ENCODE measurements around the gene MALRD1. TPM values are rescaled to one million over a fixed set of nuclear protein-coding genes. Genes with fewer than 3 reads are reported as not detected.

The MALRD1 gene
- total RNA-seq, 1 experiment from 2014 or later, result 0.50 TPM

- no peak for TF ChIP-seq PREB (CRISPR knock-in tag; IDR thresholded peaks at IDR 0.05; ENCODE audit: borderline replicate concordance)
- TF ChIP-seq, protein P1, sequence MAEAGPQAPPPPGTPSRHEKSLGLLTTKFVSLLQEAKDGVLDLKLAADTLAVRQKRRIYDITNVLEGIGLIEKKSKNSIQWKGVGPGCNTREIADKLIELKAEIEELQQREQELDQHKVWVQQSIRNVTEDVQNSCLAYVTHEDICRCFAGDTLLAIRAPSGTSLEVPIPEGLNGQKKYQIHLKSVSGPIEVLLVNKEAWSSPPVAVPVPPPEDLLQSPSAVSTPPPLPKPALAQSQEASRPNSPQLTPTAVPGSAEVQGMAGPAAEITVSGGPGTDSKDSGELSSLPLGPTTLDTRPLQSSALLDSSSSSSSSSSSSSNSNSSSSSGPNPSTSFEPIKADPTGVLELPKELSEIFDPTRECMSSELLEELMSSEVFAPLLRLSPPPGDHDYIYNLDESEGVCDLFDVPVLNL (CRISPR knock-in tag; IDR thresholded peaks at IDR 0.05; ENCODE audit: borderline replicate concordance, low read depth), result no peak
- TF ChIP-seq ZNF317 (CRISPR knock-in tag; IDR thresholded peaks at IDR 0.05; ENCODE audit: borderline replicate concordance, low read depth), result no peak
- no peak for TF ChIP-seq ZNF232 (CRISPR knock-in tag; IDR thresholded peaks at IDR 0.05)
Measured at GRCh38 chr10:19014498-19014897, 34.1 kb upstream of the MALRD1 start (continued).

DNA sequence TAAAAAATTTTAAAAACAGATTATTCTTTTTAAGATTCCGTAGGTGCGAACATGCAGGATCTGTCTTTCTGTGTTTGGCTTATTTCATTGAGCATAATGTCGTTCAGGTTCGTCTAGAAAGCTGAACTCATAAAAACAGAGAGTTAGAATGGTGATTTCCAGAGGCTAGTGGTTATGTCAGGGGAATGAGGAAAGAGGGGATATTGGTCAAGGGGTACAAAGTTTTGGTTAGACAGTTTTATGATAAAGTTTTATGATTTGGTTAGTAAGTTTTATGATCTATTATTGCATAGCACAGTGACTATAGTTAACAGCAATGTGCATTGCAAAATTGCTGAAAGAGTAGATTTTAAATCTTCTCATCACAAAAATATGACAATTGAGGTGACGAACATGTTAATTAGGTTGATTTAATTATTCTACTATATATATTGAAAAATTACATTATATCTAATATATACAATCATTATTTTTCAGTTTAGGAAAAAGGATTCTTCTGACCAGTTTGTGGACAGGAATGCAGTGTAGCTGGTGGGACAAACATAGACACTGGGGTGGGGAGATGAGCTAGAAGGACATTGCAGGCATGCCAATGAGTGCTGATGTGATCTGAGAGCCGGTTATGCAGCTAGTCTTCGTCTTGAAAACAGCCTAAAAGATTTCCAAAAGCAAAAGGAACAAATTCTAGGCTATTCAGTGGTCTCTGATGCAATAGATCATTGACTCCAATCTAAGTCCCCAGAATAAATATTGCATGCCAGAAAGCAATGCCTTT is 31.3 kb upstream of the MALRD1 start:
- no peak for DNase-seq (ENCODE audit: low spot score)
- H3K36me3 Mint-ChIP-seq, result no peaks in the 10 kb centered on the region
- no peaks in the 10 kb centered on the region for H3K27me3 Mint-ChIP-seq (ENCODE audit: low read depth)
- H3K9me3 Mint-ChIP-seq, result peaks cover 32% of the 10 kb centered on the region
- ChIA-PET POLR2A (no interaction called here), CTCF (no interaction called here)
- H3K4me3 Mint-ChIP-seq, result no peak overlapping the region
- ATAC-seq, result no peak
- peaks cover 4% of the 10 kb centered on the region for H3K4me1 Mint-ChIP-seq
- TF ChIP-seq ZNF121 (CRISPR knock-in tag; IDR thresholded peaks at IDR 0.05) (no peak), JUN (CRISPR knock-in tag; IDR thresholded peaks at IDR 0.05) (no peak), CBFB (CRISPR knock-in tag; IDR thresholded peaks at IDR 0.05; ENCODE audit: low read depth) (no peak), ELF4 (CRISPR knock-in tag; IDR thresholded peaks at IDR 0.05; ENCODE audit: low read depth) (no peak), TP53 (CRISPR knock-in tag; IDR thresholded peaks at IDR 0.05) (no peak), IRF2 (CRISPR knock-in tag; IDR thresholded peaks at IDR 0.05; ENCODE audit: borderline replicate concordance, low read depth) (no peak), RORB (CRISPR knock-in tag; IDR thresholded peaks at IDR 0.05) (no peak), GTF2I (CRISPR knock-in tag; conservative IDR thresholded peaks at IDR 0.05) (no peak), TEAD1 (CRISPR knock-in tag; IDR thresholded peaks at IDR 0.05) (no peak), FOXJ3 (CRISPR knock-in tag; IDR thresholded peaks at IDR 0.05; ENCODE audit: borderline replicate concordance) (no peak), AR (CRISPR knock-in tag; IDR thresholded peaks at IDR 0.05) (no peak)
- TF ChIP-seq, protein P2, sequence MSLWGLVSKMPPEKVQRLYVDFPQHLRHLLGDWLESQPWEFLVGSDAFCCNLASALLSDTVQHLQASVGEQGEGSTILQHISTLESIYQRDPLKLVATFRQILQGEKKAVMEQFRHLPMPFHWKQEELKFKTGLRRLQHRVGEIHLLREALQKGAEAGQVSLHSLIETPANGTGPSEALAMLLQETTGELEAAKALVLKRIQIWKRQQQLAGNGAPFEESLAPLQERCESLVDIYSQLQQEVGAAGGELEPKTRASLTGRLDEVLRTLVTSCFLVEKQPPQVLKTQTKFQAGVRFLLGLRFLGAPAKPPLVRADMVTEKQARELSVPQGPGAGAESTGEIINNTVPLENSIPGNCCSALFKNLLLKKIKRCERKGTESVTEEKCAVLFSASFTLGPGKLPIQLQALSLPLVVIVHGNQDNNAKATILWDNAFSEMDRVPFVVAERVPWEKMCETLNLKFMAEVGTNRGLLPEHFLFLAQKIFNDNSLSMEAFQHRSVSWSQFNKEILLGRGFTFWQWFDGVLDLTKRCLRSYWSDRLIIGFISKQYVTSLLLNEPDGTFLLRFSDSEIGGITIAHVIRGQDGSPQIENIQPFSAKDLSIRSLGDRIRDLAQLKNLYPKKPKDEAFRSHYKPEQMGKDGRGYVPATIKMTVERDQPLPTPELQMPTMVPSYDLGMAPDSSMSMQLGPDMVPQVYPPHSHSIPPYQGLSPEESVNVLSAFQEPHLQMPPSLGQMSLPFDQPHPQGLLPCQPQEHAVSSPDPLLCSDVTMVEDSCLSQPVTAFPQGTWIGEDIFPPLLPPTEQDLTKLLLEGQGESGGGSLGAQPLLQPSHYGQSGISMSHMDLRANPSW (CRISPR knock-in tag; conservative IDR thresholded peaks at IDR 0.05; ENCODE audit: low read depth), result no peak
- TF ChIP-seq, protein P3, sequence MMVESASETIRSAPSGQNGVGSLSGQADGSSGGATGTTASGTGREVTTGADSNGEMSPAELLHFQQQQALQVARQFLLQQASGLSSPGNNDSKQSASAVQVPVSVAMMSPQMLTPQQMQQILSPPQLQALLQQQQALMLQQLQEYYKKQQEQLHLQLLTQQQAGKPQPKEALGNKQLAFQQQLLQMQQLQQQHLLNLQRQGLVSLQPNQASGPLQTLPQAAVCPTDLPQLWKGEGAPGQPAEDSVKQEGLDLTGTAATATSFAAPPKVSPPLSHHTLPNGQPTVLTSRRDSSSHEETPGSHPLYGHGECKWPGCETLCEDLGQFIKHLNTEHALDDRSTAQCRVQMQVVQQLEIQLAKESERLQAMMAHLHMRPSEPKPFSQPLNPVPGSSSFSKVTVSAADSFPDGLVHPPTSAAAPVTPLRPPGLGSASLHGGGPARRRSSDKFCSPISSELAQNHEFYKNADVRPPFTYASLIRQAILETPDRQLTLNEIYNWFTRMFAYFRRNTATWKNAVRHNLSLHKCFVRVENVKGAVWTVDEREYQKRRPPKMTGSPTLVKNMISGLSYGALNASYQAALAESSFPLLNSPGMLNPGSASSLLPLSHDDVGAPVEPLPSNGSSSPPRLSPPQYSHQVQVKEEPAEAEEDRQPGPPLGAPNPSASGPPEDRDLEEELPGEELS (CRISPR knock-in tag; IDR thresholded peaks at IDR 0.05), result no peak
- TF ChIP-seq, protein P4, sequence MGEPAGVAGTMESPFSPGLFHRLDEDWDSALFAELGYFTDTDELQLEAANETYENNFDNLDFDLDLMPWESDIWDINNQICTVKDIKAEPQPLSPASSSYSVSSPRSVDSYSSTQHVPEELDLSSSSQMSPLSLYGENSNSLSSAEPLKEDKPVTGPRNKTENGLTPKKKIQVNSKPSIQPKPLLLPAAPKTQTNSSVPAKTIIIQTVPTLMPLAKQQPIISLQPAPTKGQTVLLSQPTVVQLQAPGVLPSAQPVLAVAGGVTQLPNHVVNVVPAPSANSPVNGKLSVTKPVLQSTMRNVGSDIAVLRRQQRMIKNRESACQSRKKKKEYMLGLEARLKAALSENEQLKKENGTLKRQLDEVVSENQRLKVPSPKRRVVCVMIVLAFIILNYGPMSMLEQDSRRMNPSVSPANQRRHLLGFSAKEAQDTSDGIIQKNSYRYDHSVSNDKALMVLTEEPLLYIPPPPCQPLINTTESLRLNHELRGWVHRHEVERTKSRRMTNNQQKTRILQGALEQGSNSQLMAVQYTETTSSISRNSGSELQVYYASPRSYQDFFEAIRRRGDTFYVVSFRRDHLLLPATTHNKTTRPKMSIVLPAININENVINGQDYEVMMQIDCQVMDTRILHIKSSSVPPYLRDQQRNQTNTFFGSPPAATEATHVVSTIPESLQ (CRISPR knock-in tag; IDR thresholded peaks at IDR 0.05), result no peak
- no peak overlapping the region for H3K27ac Mint-ChIP-seq
